ENCODE results near the gene IRF7.

- TF ChIP-seq CTCF (IDR thresholded peaks at IDR 0.05) (no peak), POLR2A (IDR thresholded peaks at IDR 0.05) (no peak)
Measured at GRCh38 chr11:617199-617911, 1.6 kb upstream of the IRF7 start.

Data from vagina (tissue), 2 donors.